ENCODE measurements around the gene COQ8B. TPM values are rescaled to one million over a fixed set of nuclear protein-coding genes. Genes with fewer than 3 reads are reported as not detected.

The COQ8B gene
- total RNA-seq, 4 donors from 2014 or later: 34.5 to 57.7 (median 45.3) TPM

- Histone ChIP-seq H3K9me3 (no peaks in the 10 kb centered on the region), H3K27me3 (peaks cover 0 to 3% (median 0%) of the 10 kb centered on the region in 4 donors), H3K27ac (replicated peaks in 1 of 4) (peak overlapping the region; percentile 84 to 94 (median 90)), H3K4me3 (peak overlapping the region; percentile 74 to 94 (median 88)), H3K4me1 (peaks cover 15 to 53% (median 49%) of the 10 kb centered on the region in 4 donors), H3K36me3 (peaks cover 16 to 55% (median 52%) of the 10 kb centered on the region in 4 donors)
- no peak for TF ChIP-seq POLR2AphosphoS5 (IDR thresholded peaks at IDR 0.05)
- no peak for TF ChIP-seq CTCF (IDR thresholded peaks at IDR 0.05)
- no peak for TF ChIP-seq EP300 (IDR thresholded peaks at IDR 0.05)
- TF ChIP-seq POLR2A (IDR thresholded peaks at IDR 0.05; ENCODE audit: low read depth): no peak
- 18% methylated on average over 11 of the region's 18 CpGs for WGBS
- intact Hi-C loops (cut with DNase I): no loop called here
- DNase-seq (ENCODE audit: extremely low spot score): no peak
Measured at GRCh38 chr19:40689339-40690049, 27.2 kb downstream of the COQ8B start.

- peak overlapping the region; percentile 84 to 94 (median 90) for H3K27ac ChIP-seq (replicated peaks in 1 of 4)
- H3K9me3 ChIP-seq: no peaks in the 10 kb centered on the region
- TF ChIP-seq POLR2A (IDR thresholded peaks at IDR 0.05; ENCODE audit: low read depth) (no peak), EP300 (IDR thresholded peaks at IDR 0.05) (no peak), CTCF (IDR thresholded peaks at IDR 0.05) (no peak), POLR2AphosphoS5 (IDR thresholded peaks at IDR 0.05) (no peak)
- no peak for DNase-seq (ENCODE audit: extremely low spot score)
- H3K4me1 ChIP-seq: peaks cover 15 to 53% (median 49%) of the 10 kb centered on the region in 4 donors
- WGBS: 37% methylated on average over 4 of the region's 4 CpGs
- peaks cover 11 to 55% (median 51%) of the 10 kb centered on the region in 4 donors for H3K36me3 ChIP-seq
- peaks cover 0 to 3% (median 0%) of the 10 kb centered on the region in 4 donors for H3K27me3 ChIP-seq
- intact Hi-C loops (cut with DNase I): no loop called here
- H3K4me3 ChIP-seq: peak overlapping the region; percentile 74 to 94 (median 88)
Measured at GRCh38 chr19:40688987-40689338, 27.7 kb downstream of the COQ8B start.

- peaks cover 0 to 3% (median 0%) of the 10 kb centered on the region in 4 donors for H3K27me3 ChIP-seq
- intact Hi-C loops (cut with DNase I): no loop called here
- no peak for DNase-seq (ENCODE audit: extremely low spot score)
- no peak for TF ChIP-seq POLR2A (IDR thresholded peaks at IDR 0.05; ENCODE audit: low read depth)
- TF ChIP-seq POLR2AphosphoS5 (IDR thresholded peaks at IDR 0.05): no peak
- no peak for TF ChIP-seq CTCF (IDR thresholded peaks at IDR 0.05)
- TF ChIP-seq EP300 (IDR thresholded peaks at IDR 0.05): no peak
- no peaks in the 10 kb centered on the region for H3K9me3 ChIP-seq
- H3K36me3 ChIP-seq: peaks cover 11 to 54% (median 51%) of the 10 kb centered on the region in 4 donors
- H3K27ac ChIP-seq (replicated peaks in 1 of 4): peak overlapping the region; percentile 45 to 94 (median 74)
- H3K4me3 ChIP-seq: peak overlapping the region in 3 of 4 donors; percentile 74 to 94 (median 81)
- 83% methylated on average over 1 of the region's 1 CpG for WGBS
- peaks cover 15 to 53% (median 49%) of the 10 kb centered on the region in 4 donors for H3K4me1 ChIP-seq
Measured at GRCh38 chr19:40688309-40688708, 28.4 kb downstream of the COQ8B start.

- H3K4me3 ChIP-seq: peak overlapping the region in 2 of 4 donors; percentile 74 to 81
Measured at GRCh38 chr19:40687525-40688016, 29.1 kb downstream of the COQ8B start.

More at GRCh38 chr19:40687525-40688016, 29.1 kb downstream of the COQ8B start:
- Histone ChIP-seq H3K27me3 (peaks cover 0 to 3% (median 0%) of the 10 kb centered on the region in 4 donors), H3K9me3 (no peaks in the 10 kb centered on the region), H3K27ac (replicated peaks in 1 of 4) (peak overlapping the region; percentile 51 to 94 (median 82)), H3K4me1 (peaks cover 15 to 53% (median 49%) of the 10 kb centered on the region in 4 donors), H3K36me3 (peaks cover 17 to 54% (median 52%) of the 10 kb centered on the region in 4 donors)
- no peak for TF ChIP-seq POLR2A (IDR thresholded peaks at IDR 0.05; ENCODE audit: low read depth)
- no peak for TF ChIP-seq CTCF (IDR thresholded peaks at IDR 0.05)
- TF ChIP-seq POLR2AphosphoS5 (IDR thresholded peaks at IDR 0.05): peak; percentile 63 to 66
- TF ChIP-seq EP300 (IDR thresholded peaks at IDR 0.05): no peak
- peak; percentile 96 for DNase-seq (ENCODE audit: extremely low spot score)
- intact Hi-C loops (cut with DNase I): no loop called here
- 78% methylated on average over 12 of the region's 12 CpGs for WGBS
